Trophoblast cell (in vitro differentiated cells and primary cell): Measurements from ENCODE around the gene PLXNA2.

Experiments
- DNase-seq, 2 donors: peaks; one replicate each; pipeline ENCODE4 v3.0.0-alpha.2; 2016
- H2AFZ ChIP-seq: 2 replicates; pipeline ENCODE4 v1.6.1; 2013; ENCODE audit warnings: low read length, moderate library complexity, mild to moderate bottlenecking; ENCODE audit not compliant: insufficient read depth, poor library complexity
- H2AK5ac ChIP-seq: 2 replicates; pipeline ENCODE4 v1.6.1; 2013; ENCODE audit warnings: mild to moderate bottlenecking, low read length
- H2BK120ac ChIP-seq: 2 replicates; pipeline ENCODE4 v1.6.1; 2013; ENCODE audit warnings: low read length, mild to moderate bottlenecking, moderate library complexity; ENCODE audit not compliant: insufficient read depth, poor library complexity
- H2BK12ac ChIP-seq: 2 replicates; pipeline ENCODE4 v1.6.1; 2013; ENCODE audit warnings: mild to moderate bottlenecking, low read length, moderate library complexity
- H2BK5ac ChIP-seq: 2 replicates; pipeline ENCODE4 v1.6.1; 2013; ENCODE audit warnings: low read length, low read depth, moderate library complexity, mild to moderate bottlenecking; ENCODE audit not compliant: poor library complexity
- H3K14ac ChIP-seq: 2 replicates; pipeline ENCODE4 v1.6.1; 2013; ENCODE audit warnings: mild to moderate bottlenecking, low read length
- H3K18ac ChIP-seq: 2 replicates; pipeline ENCODE4 v1.6.1; 2013; ENCODE audit warnings: mild to moderate bottlenecking, low read length
- H3K23ac ChIP-seq: 2 replicates; pipeline ENCODE4 v1.6.1; 2013; ENCODE audit warnings: low read length
- H3K27ac ChIP-seq: 2 replicates; pipeline ENCODE4 v1.5.1; 2013; ENCODE audit warnings: low read depth, mild to moderate bottlenecking, inconsistent platforms, low read length, moderate library complexity
- H3K27me3 ChIP-seq: 2 replicates; pipeline ENCODE4 v1.6.1; 2013; ENCODE audit warnings: inconsistent platforms, mild to moderate bottlenecking, low read length, moderate library complexity; ENCODE audit not compliant: insufficient read depth
- H3K36me3 ChIP-seq, 2 experiments: 1 replicate in 1 of 2; 2 replicates in 1 of 2; pipeline ENCODE4 v1.6.1; 2013; ENCODE audit warnings: low read length in 2 of 2, mild to moderate bottlenecking in 2 of 2, moderate library complexity in 1 of 2; ENCODE audit not compliant: insufficient read depth in 2 of 2, control insufficient read depth in 1 of 2
- H3K4ac ChIP-seq: 2 replicates; pipeline ENCODE4 v1.6.1; 2013; ENCODE audit warnings: low read depth, mild to moderate bottlenecking, low read length, moderate library complexity
- H3K4me1 ChIP-seq, 2 experiments: 1 replicate in 1 of 2; 2 replicates in 1 of 2; pipeline ENCODE4 v1.6.1; 2013; ENCODE audit warnings: low read length in 2 of 2, mild to moderate bottlenecking in 2 of 2, moderate library complexity in 1 of 2; ENCODE audit not compliant: insufficient read depth in 2 of 2, control insufficient read depth in 1 of 2
- H3K4me2 ChIP-seq: 2 replicates; pipeline ENCODE4 v1.6.1; 2013; ENCODE audit warnings: inconsistent platforms, mild to moderate bottlenecking, low read length, moderate library complexity
- H3K4me3 ChIP-seq: 2 replicates; pipeline ENCODE4 v1.5.1; 2013; ENCODE audit warnings: mild to moderate bottlenecking, low read depth, low read length, inconsistent platforms
- H3K79me1 ChIP-seq: one replicate; pipeline ENCODE4 v1.6.1; 2013; ENCODE audit warnings: low read length
- H3K79me2 ChIP-seq: 2 replicates; pipeline ENCODE4 v1.6.1; 2013; ENCODE audit warnings: low read length, mild to moderate bottlenecking; ENCODE audit not compliant: control insufficient read depth, insufficient read depth, poor library complexity
- H3K9ac ChIP-seq: 2 replicates; pipeline ENCODE4 v1.6.1; 2013; ENCODE audit warnings: mild to moderate bottlenecking, low read length
- H3K9me3 ChIP-seq: 2 replicates; pipeline ENCODE4 v1.6.1; 2013; ENCODE audit warnings: low read depth, mild to moderate bottlenecking, control low read depth, inconsistent platforms, low read length; ENCODE audit not compliant: insufficient read depth
- H4K12ac ChIP-seq: 2 replicates; pipeline ENCODE4 v1.6.1; 2013; ENCODE audit warnings: low read depth, mild to moderate bottlenecking, low read length, moderate library complexity
- H4K8ac ChIP-seq: 2 replicates; pipeline ENCODE4 v1.6.1; 2013; ENCODE audit warnings: low read depth, mild to moderate bottlenecking, low read length, moderate library complexity
- H4K91ac ChIP-seq: one replicate; pipeline ENCODE4 v1.6.1; 2013; ENCODE audit warnings: low read depth, mild to moderate bottlenecking, low read length, moderate library complexity
- WGBS: extraction: QIAGEN DNeasy Blood & Tissue Kit; methylation state at CpG from one replicate; pipeline ENCODE4 v1.1.7; 2013; ENCODE audit warnings: missing lambda C conversion rate; ENCODE audit not compliant: insufficient read length, insufficient coverage; ENCODE audit errors: extremely low coverage; 5-methylcytosine and 5-hydroxymethylcytosine counted together

PLXNA2 gene

DNA sequence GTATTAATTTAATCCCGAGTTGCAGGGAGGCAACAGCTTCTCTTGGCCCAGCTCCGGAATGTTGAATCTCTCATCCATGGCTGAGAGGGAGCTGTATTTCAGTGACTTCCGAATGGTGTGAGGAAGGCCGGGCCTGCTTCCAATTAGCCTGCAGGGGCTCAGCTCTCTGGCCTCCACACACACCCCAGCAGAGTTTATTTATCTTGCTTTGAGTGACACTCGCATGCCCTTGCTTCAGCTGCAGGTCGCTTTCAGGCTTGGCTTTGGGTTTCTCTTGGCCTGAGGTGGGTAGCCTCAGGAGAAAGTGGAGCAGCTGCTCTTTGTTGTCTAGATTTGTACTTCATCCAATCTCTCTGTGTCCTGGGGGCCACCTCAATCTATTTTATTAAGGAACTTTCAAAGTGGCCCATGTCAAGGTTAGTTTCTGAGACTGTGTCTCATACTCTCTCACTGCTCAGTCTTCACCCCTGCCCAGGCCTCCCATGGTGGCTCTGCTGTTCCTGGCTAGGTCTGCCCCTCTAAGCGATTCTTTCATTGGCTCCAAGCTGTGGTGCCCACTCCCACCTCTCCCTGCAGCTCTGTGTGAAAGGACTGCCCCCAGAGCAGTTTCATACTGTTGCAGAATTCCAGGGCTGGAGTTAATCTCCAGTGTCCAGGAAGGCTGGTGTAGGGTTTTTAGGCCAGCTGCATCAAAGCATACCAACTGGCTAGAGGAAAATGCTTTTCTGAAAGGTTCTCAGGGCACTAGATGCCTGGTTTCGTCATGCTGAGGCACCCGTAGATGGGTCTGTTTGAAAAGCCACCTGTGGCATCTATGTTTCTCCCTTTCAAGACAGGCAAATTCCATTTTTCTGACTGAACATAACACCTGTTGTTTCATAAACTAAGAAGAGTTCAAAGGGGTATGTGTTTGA is 153.5 kb downstream of the PLXNA2 start:
- H3K79me2 ChIP-seq = no peaks in the 10 kb centered on the region
- DNase-seq = peak; percentile 94 to 96
- no peak overlapping the region for H3K18ac ChIP-seq
- no peak overlapping the region for H3K27ac ChIP-seq
- H3K14ac ChIP-seq = no peak overlapping the region
- no peak overlapping the region for H2BK5ac ChIP-seq
- H3K23ac ChIP-seq = no peak overlapping the region
- H3K36me3 ChIP-seq = peaks cover 33 to 61% of the 10 kb centered on the region in 2 experiments
- no peak overlapping the region for H2AK5ac ChIP-seq
- no peak overlapping the region for H4K12ac ChIP-seq
- H3K79me1 ChIP-seq = no peaks in the 10 kb centered on the region
- H3K9me3 ChIP-seq = peaks cover 2% of the 10 kb centered on the region
- no peak overlapping the region for H3K9ac ChIP-seq
- H4K8ac ChIP-seq = no peak overlapping the region
- no peak overlapping the region for H2AFZ ChIP-seq
- no peaks in the 10 kb centered on the region for H3K27me3 ChIP-seq
- H3K4me2 ChIP-seq = no peak overlapping the region
- no peak overlapping the region for H2BK12ac ChIP-seq
- no peaks in the 10 kb centered on the region for H3K4me1 ChIP-seq
- H4K91ac ChIP-seq = no peak overlapping the region
- H3K4ac ChIP-seq = no peak overlapping the region
- no peak overlapping the region for H2BK120ac ChIP-seq
- H3K4me3 ChIP-seq = no peak overlapping the region
- WGBS = no CpG with 5 or more reads among the region's 9 CpGs

DNA sequence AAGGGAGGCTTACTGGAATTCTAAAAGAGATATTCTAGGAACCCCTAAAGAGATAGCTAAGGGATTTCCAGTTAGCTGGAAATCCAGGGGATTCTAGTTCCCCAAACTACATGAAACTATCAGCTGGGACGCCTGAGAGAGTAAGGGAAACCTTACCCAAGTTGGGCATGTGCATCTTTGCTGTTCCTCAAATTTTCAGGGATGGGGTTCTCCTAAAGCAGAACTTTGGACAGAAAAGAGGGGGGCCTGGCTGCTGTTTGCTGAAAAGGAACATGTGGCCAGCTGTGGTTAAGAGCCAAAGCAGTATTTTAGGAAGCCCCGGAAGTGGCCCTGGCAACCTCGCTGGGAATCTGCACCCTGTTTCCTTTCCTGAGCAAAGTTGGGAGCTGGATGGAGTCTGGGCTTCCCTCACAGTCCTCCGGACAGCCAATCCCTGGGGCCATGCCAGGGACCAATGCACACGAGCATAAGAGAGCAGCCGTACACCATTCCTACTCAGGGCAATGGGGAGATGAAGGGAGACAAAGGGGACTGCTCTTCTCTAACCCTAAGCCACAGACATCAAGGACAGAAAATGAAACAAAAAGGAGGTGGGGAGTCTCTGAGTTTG is 154.3 kb downstream of the PLXNA2 start:
- H4K8ac ChIP-seq = no peak overlapping the region
- H4K91ac ChIP-seq = no peak overlapping the region
- H2BK12ac ChIP-seq = no peak overlapping the region
- peaks cover 34 to 60% of the 10 kb centered on the region in 2 experiments for H3K36me3 ChIP-seq
- no peak overlapping the region for H3K23ac ChIP-seq
- H2AFZ ChIP-seq = no peak overlapping the region
- H4K12ac ChIP-seq = no peak overlapping the region
- H2BK120ac ChIP-seq = no peak overlapping the region
- no peaks in the 10 kb centered on the region for H3K79me2 ChIP-seq
- no peak for DNase-seq
- WGBS = no CpG with 5 or more reads among the region's 6 CpGs
- H3K4me1 ChIP-seq = no peaks in the 10 kb centered on the region
- no peak overlapping the region for H3K4me2 ChIP-seq
- no peaks in the 10 kb centered on the region for H3K27me3 ChIP-seq
- H2BK5ac ChIP-seq = no peak overlapping the region
- H2AK5ac ChIP-seq = no peak overlapping the region
- no peaks in the 10 kb centered on the region for H3K79me1 ChIP-seq
- H3K9ac ChIP-seq = no peak overlapping the region
- peaks cover 2% of the 10 kb centered on the region for H3K9me3 ChIP-seq
- H3K14ac ChIP-seq = no peak overlapping the region
- no peak overlapping the region for H3K4ac ChIP-seq
- H3K18ac ChIP-seq = no peak overlapping the region
- no peak overlapping the region for H3K27ac ChIP-seq
- H3K4me3 ChIP-seq = no peak overlapping the region

DNA sequence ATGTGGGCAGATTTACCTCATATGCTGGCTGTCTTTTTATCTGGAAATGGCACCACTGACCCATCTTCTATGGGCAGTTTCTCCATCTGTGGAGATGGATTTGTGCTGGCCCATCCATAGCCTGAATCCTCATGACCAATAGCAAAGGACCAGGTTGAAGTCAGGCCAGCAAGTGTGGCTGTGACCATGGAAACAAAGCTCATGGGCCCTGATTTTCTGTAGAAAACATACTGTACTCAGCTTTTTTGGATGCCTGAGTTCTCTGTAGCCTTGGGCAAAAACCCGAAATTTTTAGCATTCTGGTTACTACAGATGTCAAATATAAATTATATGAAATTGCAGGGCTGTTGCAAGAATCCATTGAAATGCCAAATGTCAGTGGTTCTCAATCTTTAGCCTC is 155.0 kb downstream of the PLXNA2 start:
- no peak overlapping the region for H2AK5ac ChIP-seq
- H4K8ac ChIP-seq = no peak overlapping the region
- H3K23ac ChIP-seq = no peak overlapping the region
- no peaks in the 10 kb centered on the region for H3K79me1 ChIP-seq
- H4K91ac ChIP-seq = no peak overlapping the region
- no peak overlapping the region for H3K18ac ChIP-seq
- H2BK12ac ChIP-seq = no peak overlapping the region
- H3K4me1 ChIP-seq = no peaks in the 10 kb centered on the region
- no peak overlapping the region for H3K4me2 ChIP-seq
- H2BK5ac ChIP-seq = no peak overlapping the region
- H2AFZ ChIP-seq = no peak overlapping the region
- H3K9me3 ChIP-seq = peaks cover 2% of the 10 kb centered on the region
- H3K27ac ChIP-seq = no peak overlapping the region
- peak in 1 of 2 donors; percentile 33 for DNase-seq
- no peak overlapping the region for H4K12ac ChIP-seq
- H3K79me2 ChIP-seq = no peaks in the 10 kb centered on the region
- H3K14ac ChIP-seq = no peak overlapping the region
- H3K9ac ChIP-seq = no peak overlapping the region
- H3K4me3 ChIP-seq = no peak overlapping the region
- no peaks in the 10 kb centered on the region for H3K27me3 ChIP-seq
- WGBS = no CpG with 5 or more reads among the region's 1 CpG
- H3K4ac ChIP-seq = no peak overlapping the region
- peaks cover 39 to 62% of the 10 kb centered on the region in 2 experiments for H3K36me3 ChIP-seq
- no peak overlapping the region for H2BK120ac ChIP-seq

DNA sequence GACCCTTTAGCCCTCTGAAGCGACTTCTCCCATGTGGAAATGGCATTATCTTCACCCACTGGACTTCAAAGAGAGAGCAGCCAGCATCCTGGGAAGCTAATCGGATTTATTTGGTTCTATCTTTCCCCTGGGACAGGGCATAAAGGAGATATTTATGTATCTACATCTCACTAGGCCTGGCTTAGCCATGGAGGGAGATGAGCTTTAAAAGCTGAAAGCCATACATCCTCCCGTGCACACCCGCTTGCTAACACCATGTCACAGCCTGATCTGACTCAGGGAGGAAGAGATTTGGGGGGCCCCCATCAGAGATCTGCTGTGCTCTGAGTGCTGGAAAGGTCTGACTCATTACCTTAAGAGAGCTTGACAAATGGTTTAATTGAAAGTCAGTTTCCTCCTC is 155.9 kb downstream of the PLXNA2 start:
- peaks cover 2% of the 10 kb centered on the region for H3K9me3 ChIP-seq
- no peak overlapping the region for H3K14ac ChIP-seq
- no peak overlapping the region for H4K91ac ChIP-seq
- no CpG with 5 or more reads among the region's 4 CpGs for WGBS
- H2BK120ac ChIP-seq = no peak overlapping the region
- H3K79me2 ChIP-seq = no peaks in the 10 kb centered on the region
- no peaks in the 10 kb centered on the region for H3K27me3 ChIP-seq
- H3K4ac ChIP-seq = no peak overlapping the region
- no peak overlapping the region for H2AK5ac ChIP-seq
- no peak overlapping the region for H4K12ac ChIP-seq
- H3K18ac ChIP-seq = no peak overlapping the region
- H3K27ac ChIP-seq = no peak overlapping the region
- H3K9ac ChIP-seq = no peak overlapping the region
- H4K8ac ChIP-seq = no peak overlapping the region
- H3K4me3 ChIP-seq = no peak overlapping the region
- H2BK12ac ChIP-seq = no peak overlapping the region
- H3K23ac ChIP-seq = no peak overlapping the region
- peaks cover 45 to 64% of the 10 kb centered on the region in 2 experiments for H3K36me3 ChIP-seq
- no peak for DNase-seq
- H3K4me1 ChIP-seq = no peaks in the 10 kb centered on the region
- no peak overlapping the region for H2AFZ ChIP-seq
- no peak overlapping the region for H3K4me2 ChIP-seq
- no peaks in the 10 kb centered on the region for H3K79me1 ChIP-seq
- H2BK5ac ChIP-seq = no peak overlapping the region
